Measurements from ENCODE around the gene ACP7. TPM values are rescaled to one million over a fixed set of nuclear protein-coding genes. Genes with fewer than 3 reads are reported as not detected.

ACP7 gene
- total and polyA plus RNA-seq, 2 donors (not counting 3 experiments of a cell fraction or from before 2014, with no cell fraction given), result 0.04 to 0.49 TPM

GRCh38 chr19:39054091-39054470 is 30.1 kb upstream of the ACP7 start:
- Histone ChIP-seq H3K4me3 (replicated peaks in 1 of 3; ENCODE audit: insufficient read depth in 1 of 3, low read depth in 1 of 3, low read length in 3 of 3) (no peak overlapping the region), H3K9me3 (replicated peaks; ENCODE audit: control insufficient read depth, insufficient read depth, low read length) (no peaks in the 10 kb centered on the region), H3K27ac (ENCODE audit: insufficient read depth, low read depth, low read length) (no peak overlapping the region), H3K4me2 (ENCODE audit: insufficient read depth, low read length) (no peak overlapping the region), H3K79me2 (ENCODE audit: control insufficient read depth, insufficient read depth, low read length) (no peaks in the 10 kb centered on the region), H3K9ac (replicated peaks; ENCODE audit: extremely low read depth, insufficient read depth, low read length) (no peak overlapping the region), H3K9me1 (replicated peaks; ENCODE audit: control insufficient read depth, extremely low read depth, insufficient read depth, low read length) (no peaks in the 10 kb centered on the region), H2AFZ (ENCODE audit: low read depth, low read length) (no peak overlapping the region), H4K20me1 (replicated peaks; ENCODE audit: control insufficient read depth, extremely low read depth, insufficient read depth, low read length) (no peaks in the 10 kb centered on the region), H3K4me1 (ENCODE audit: control insufficient read depth, extremely low read depth, insufficient read depth, low read length) (no peaks in the 10 kb centered on the region), H3K36me3 (ENCODE audit: control insufficient read depth in 2 of 2, extremely low read depth in 1 of 2, insufficient read depth in 2 of 2, low read length in 2 of 2) (no peaks in the 10 kb centered on the region), H3K27me3 (ENCODE audit: control insufficient read depth in 2 of 2, insufficient read depth in 2 of 2, low read length in 2 of 2) (no peaks in the 10 kb centered on the region)
- DNase-seq (ENCODE audit: low read depth, low spot score) (no peak), FAIRE-seq (no peak)
- ChIA-PET POLR2A (no interaction called here), CTCF (no interaction called here)
- intact Hi-C loops (cut with micrococcal nuclease), result loop anchor here (5.0 kb wide), 1 partner anchor 143 kb away; the partner anchor contains the start of gene NCCRP1
- dilution Hi-C loops (cut with MboI; ENCODE audit: extremely low pct_ligation_motif_present, low sequenced_read_pairs), result no loop called here
- BruUV-seq (replicated peaks), result no TSS peak
- TF ChIP-seq GATA2 (IDR thresholded peaks at IDR 0.05; ENCODE audit: insufficient read depth, insufficient read length, low read depth, low read length) (no peak), MAX (IDR thresholded peaks at IDR 0.05; ENCODE audit: insufficient read depth, insufficient read length) (no peak), POLR2AphosphoS5 (IDR thresholded peaks at IDR 0.05; ENCODE audit: insufficient read depth, low read depth, low read length) (no peak), MYC (IDR thresholded peaks at IDR 0.05; ENCODE audit: low read depth, low read length) (no peak)

- H3K27me3 ChIP-seq (ENCODE audit: control insufficient read depth in 2 of 2, insufficient read depth in 2 of 2, low read length in 2 of 2), result no peaks in the 10 kb centered on the region
- H3K4me3 ChIP-seq (replicated peaks in 1 of 3; ENCODE audit: insufficient read depth in 1 of 3, low read depth in 1 of 3, low read length in 3 of 3), result no peak overlapping the region
- no peak overlapping the region for H3K27ac ChIP-seq (ENCODE audit: insufficient read depth, low read depth, low read length)
- intact Hi-C loops (cut with micrococcal nuclease), result no loop called here
- ChIA-PET POLR2A (no interaction called here), CTCF (no interaction called here)
- no peak overlapping the region for H3K4me2 ChIP-seq (ENCODE audit: insufficient read depth, low read length)
- H3K9ac ChIP-seq (replicated peaks; ENCODE audit: extremely low read depth, insufficient read depth, low read length), result no peak overlapping the region
- H3K9me3 ChIP-seq (replicated peaks; ENCODE audit: control insufficient read depth, insufficient read depth, low read length), result no peaks in the 10 kb centered on the region
- no peaks in the 10 kb centered on the region for H4K20me1 ChIP-seq (replicated peaks; ENCODE audit: control insufficient read depth, extremely low read depth, insufficient read depth, low read length)
- H3K4me1 ChIP-seq (ENCODE audit: control insufficient read depth, extremely low read depth, insufficient read depth, low read length), result no peaks in the 10 kb centered on the region
- H3K9me1 ChIP-seq (replicated peaks; ENCODE audit: control insufficient read depth, extremely low read depth, insufficient read depth, low read length), result no peaks in the 10 kb centered on the region
- no peak for FAIRE-seq
- BruUV-seq (replicated peaks), result no TSS peak
- H2AFZ ChIP-seq (ENCODE audit: low read depth, low read length), result no peak overlapping the region
- no peaks in the 10 kb centered on the region for H3K36me3 ChIP-seq (ENCODE audit: control insufficient read depth in 2 of 2, extremely low read depth in 1 of 2, insufficient read depth in 2 of 2, low read length in 2 of 2)
- no peaks in the 10 kb centered on the region for H3K79me2 ChIP-seq (ENCODE audit: control insufficient read depth, insufficient read depth, low read length)
- no peak for DNase-seq (ENCODE audit: low read depth, low spot score)
- TF ChIP-seq MAX (IDR thresholded peaks at IDR 0.05; ENCODE audit: insufficient read depth, insufficient read length), result no peak
- TF ChIP-seq MYC (IDR thresholded peaks at IDR 0.05; ENCODE audit: low read depth, low read length), result no peak
- TF ChIP-seq EZH2 (IDR thresholded peaks at IDR 0.05; ENCODE audit: borderline replicate concordance, low read depth, low read length, severe bottlenecking), result no peak
- no peak for TF ChIP-seq CTCF (IDR thresholded peaks at IDR 0.05; ENCODE audit: extremely low read depth in 1 of 2, insufficient read depth in 1 of 2, low read depth in 1 of 2, low read length in 2 of 2)
- no peak for TF ChIP-seq POLR2A (IDR thresholded peaks at IDR 0.05; ENCODE audit: low read depth, low read length)
- no peak for TF ChIP-seq GATA2 (IDR thresholded peaks at IDR 0.05; ENCODE audit: insufficient read depth, insufficient read length, low read depth, low read length)
- TF ChIP-seq JUN (IDR thresholded peaks at IDR 0.05; ENCODE audit: borderline replicate concordance, insufficient read depth, insufficient read length, low read depth), result no peak
- no peak for TF ChIP-seq FOS (IDR thresholded peaks at IDR 0.05; ENCODE audit: borderline replicate concordance, insufficient read depth, low read length)
- no peak for TF ChIP-seq POLR2AphosphoS5 (IDR thresholded peaks at IDR 0.05; ENCODE audit: insufficient read depth, low read depth, low read length)
- dilution Hi-C loops (cut with MboI; ENCODE audit: extremely low pct_ligation_motif_present, low sequenced_read_pairs), result no loop called here
These were observed 26.6 kb upstream of the ACP7 start for GRCh38 chr19:39057615-39058014.
